ENCODE results near the gene EPHB2. TPM values are rescaled to one million over a fixed set of nuclear protein-coding genes. Genes with fewer than 3 reads are reported as not detected.

Gene EPHB2
- total RNA-seq, 2 experiments from 2014 or later: 0.59 TPM; not detected in 1

DNA sequence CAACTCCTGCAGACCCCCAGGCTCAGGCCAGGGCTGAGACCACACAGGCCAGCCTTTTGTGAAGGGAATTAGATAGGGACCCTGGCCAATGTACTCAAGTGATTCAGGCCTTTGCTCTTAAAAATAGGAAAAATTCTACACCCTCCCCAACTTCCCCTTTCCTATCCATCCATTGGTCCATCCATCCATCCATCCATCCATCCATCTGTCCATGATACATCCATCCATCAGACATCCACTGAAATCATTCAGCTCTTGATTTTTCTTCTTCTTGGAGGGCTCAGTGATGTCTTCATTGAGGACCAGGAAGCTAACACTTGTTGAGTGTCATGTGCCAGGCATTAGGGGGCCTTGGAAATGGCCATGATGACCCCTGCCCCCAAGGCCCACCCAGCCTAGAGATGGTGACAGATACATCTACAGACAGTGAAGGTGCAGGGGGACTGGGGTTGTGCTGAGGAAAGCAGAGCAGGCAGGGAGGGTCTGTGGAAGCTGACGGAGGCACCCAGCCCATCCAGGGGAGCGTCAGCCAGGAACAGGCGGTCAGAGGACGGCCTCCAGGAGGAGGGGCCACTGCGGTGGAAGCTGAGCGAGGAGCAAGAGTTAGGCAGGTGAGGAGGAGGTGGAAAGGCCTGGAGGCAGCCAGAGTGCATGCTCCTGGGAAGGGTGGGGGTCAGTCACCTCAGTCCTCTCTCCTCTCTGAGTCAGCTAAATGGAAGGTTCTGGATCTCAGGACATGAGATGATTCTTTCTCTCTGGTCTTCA lies 81.9 kb downstream of the EPHB2 start:
- no TSS peak for BruUV-seq (replicated peaks)
- no peaks in the 10 kb centered on the region for H3K9me3 ChIP-seq (ENCODE audit: low read length)
- H2AFZ ChIP-seq (ENCODE audit: low read length): no peak overlapping the region
- H3K36me3 ChIP-seq (ENCODE audit: insufficient read depth, low read length): no peaks in the 10 kb centered on the region
- H3K4me3 ChIP-seq (ENCODE audit: low read depth, low read length, poor library complexity, severe bottlenecking): no peak overlapping the region
- ChIA-PET POLR2A (no interaction called here), CTCF (ENCODE audit: unreplicated experiment) (no interaction called here)
- no peak overlapping the region for H3K4me2 ChIP-seq (ENCODE audit: low read length)
- TF ChIP-seq, protein P1, sequence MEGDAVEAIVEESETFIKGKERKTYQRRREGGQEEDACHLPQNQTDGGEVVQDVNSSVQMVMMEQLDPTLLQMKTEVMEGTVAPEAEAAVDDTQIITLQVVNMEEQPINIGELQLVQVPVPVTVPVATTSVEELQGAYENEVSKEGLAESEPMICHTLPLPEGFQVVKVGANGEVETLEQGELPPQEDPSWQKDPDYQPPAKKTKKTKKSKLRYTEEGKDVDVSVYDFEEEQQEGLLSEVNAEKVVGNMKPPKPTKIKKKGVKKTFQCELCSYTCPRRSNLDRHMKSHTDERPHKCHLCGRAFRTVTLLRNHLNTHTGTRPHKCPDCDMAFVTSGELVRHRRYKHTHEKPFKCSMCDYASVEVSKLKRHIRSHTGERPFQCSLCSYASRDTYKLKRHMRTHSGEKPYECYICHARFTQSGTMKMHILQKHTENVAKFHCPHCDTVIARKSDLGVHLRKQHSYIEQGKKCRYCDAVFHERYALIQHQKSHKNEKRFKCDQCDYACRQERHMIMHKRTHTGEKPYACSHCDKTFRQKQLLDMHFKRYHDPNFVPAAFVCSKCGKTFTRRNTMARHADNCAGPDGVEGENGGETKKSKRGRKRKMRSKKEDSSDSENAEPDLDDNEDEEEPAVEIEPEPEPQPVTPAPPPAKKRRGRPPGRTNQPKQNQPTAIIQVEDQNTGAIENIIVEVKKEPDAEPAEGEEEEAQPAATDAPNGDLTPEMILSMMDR (conservative IDR thresholded peaks at IDR 0.05; ENCODE audit: low read length): no peak
- no peak for TF ChIP-seq EZH2phosphoT487 (IDR thresholded peaks at IDR 0.05; ENCODE audit: borderline replicate concordance, low read depth, low read length)
- no peaks in the 10 kb centered on the region for H3K4me1 ChIP-seq (ENCODE audit: insufficient read depth, low read length, poor library complexity, severe bottlenecking)
- no peak overlapping the region for H3K27ac ChIP-seq (ENCODE audit: low read depth, low read length, poor library complexity, severe bottlenecking)
- intact Hi-C loops (cut with micrococcal nuclease; ENCODE audit: unreplicated experiment): no loop called here
- H3K79me2 ChIP-seq (ENCODE audit: insufficient read depth, low read depth, low read length): no peaks in the 10 kb centered on the region
- no peak for DNase-seq (ENCODE audit: low spot score)
- H4K20me1 ChIP-seq (ENCODE audit: insufficient read depth, low read length): no peaks in the 10 kb centered on the region
- no peaks in the 10 kb centered on the region for H3K9me2 ChIP-seq (ENCODE audit: insufficient read depth, low read length)

DNA sequence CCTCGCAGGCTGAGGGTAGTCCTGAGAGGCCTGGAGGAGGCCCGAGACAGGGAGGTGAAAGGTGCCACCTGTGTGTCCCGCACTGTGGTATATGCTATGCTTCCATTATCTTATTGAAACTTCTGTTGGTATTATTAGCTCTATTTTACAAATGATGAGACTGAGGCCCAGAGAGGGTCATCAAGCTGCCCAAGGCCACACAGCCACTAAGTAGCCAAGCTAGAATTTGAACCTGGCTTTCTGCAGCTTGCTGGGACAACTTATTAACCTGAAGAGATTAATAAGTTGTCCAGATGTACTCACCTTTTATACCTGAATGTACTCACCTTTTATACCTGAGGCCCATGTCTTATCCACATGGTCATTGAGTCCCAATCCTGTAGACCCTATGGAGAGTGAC lies 83.0 kb downstream of the EPHB2 start:
- intact Hi-C loops (cut with micrococcal nuclease; ENCODE audit: unreplicated experiment): no loop called here
- Histone ChIP-seq H3K4me3 (ENCODE audit: low read depth, low read length, poor library complexity, severe bottlenecking) (no peak overlapping the region), H3K79me2 (ENCODE audit: insufficient read depth, low read depth, low read length) (no peaks in the 10 kb centered on the region), H3K9me2 (ENCODE audit: insufficient read depth, low read length) (no peaks in the 10 kb centered on the region), H3K9me3 (ENCODE audit: low read length) (no peaks in the 10 kb centered on the region), H3K4me2 (ENCODE audit: low read length) (no peak overlapping the region), H4K20me1 (ENCODE audit: insufficient read depth, low read length) (no peaks in the 10 kb centered on the region), H2AFZ (ENCODE audit: low read length) (no peak overlapping the region), H3K4me1 (ENCODE audit: insufficient read depth, low read length, poor library complexity, severe bottlenecking) (no peaks in the 10 kb centered on the region), H3K36me3 (ENCODE audit: insufficient read depth, low read length) (no peaks in the 10 kb centered on the region), H3K27ac (ENCODE audit: low read depth, low read length, poor library complexity, severe bottlenecking) (no peak overlapping the region)
- ChIA-PET POLR2A (no interaction called here), CTCF (ENCODE audit: unreplicated experiment) (no interaction called here)
- DNase-seq (ENCODE audit: low spot score): no peak
- no TSS peak for BruUV-seq (replicated peaks)
- TF ChIP-seq, protein P1 (conservative IDR thresholded peaks at IDR 0.05; ENCODE audit: low read length): no peak
- no peak for TF ChIP-seq EZH2phosphoT487 (IDR thresholded peaks at IDR 0.05; ENCODE audit: borderline replicate concordance, low read depth, low read length)

DNA sequence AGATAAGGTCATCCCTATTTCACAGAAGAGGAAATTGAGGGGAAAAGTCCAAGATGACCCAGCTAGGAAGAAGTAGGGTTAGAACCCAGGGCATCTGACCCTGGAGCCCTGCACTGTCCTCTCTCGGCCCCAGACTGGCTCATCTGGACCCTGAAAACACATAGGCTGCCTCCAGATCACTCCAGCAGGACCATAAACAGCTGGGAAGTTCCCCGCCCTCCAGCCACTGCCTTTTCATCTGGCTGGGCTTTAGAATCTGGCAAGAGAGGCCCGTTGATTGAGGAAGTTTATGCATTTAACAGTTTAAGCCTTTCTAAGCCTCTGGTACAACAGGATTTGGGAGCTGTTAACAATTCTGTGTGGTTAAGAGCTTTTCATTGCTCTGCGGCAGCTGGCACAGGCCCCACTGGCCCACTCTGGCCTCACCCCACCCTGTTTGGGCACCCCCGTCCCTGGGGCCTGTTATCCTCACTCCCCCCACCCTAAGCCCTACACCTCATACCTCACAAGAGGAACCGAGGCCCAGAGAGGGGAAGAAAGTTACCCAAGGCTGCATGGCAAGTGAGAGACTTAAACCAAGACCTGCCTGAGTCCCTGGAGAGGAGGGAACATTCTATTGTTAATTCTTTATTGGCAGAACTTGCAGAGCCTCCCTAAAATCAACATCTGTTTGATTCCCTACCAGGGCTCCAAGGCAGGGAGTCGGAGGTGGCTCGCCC lies 84.2 kb downstream of the EPHB2 start:
- H3K4me1 ChIP-seq (ENCODE audit: insufficient read depth, low read length, poor library complexity, severe bottlenecking): no peaks in the 10 kb centered on the region
- H3K4me2 ChIP-seq (ENCODE audit: low read length): no peak overlapping the region
- no peaks in the 10 kb centered on the region for H3K79me2 ChIP-seq (ENCODE audit: insufficient read depth, low read depth, low read length)
- H3K4me3 ChIP-seq (ENCODE audit: low read depth, low read length, poor library complexity, severe bottlenecking): no peak overlapping the region
- intact Hi-C loops (cut with micrococcal nuclease; ENCODE audit: unreplicated experiment): no loop called here
- no peak overlapping the region for H2AFZ ChIP-seq (ENCODE audit: low read length)
- DNase-seq (ENCODE audit: low spot score): no peak
- H3K27ac ChIP-seq (ENCODE audit: low read depth, low read length, poor library complexity, severe bottlenecking): no peak overlapping the region
- CTCF ChIA-PET (ENCODE audit: unreplicated experiment): no interaction called here
- no TSS peak for BruUV-seq (replicated peaks)
- H3K36me3 ChIP-seq (ENCODE audit: insufficient read depth, low read length): no peaks in the 10 kb centered on the region
- TF ChIP-seq EZH2phosphoT487 (IDR thresholded peaks at IDR 0.05; ENCODE audit: borderline replicate concordance, low read depth, low read length): no peak
- TF ChIP-seq, protein P1 (conservative IDR thresholded peaks at IDR 0.05; ENCODE audit: low read length): no peak
- no peaks in the 10 kb centered on the region for H4K20me1 ChIP-seq (ENCODE audit: insufficient read depth, low read length)
- no peaks in the 10 kb centered on the region for H3K9me3 ChIP-seq (ENCODE audit: low read length)
- H3K9me2 ChIP-seq (ENCODE audit: insufficient read depth, low read length): no peaks in the 10 kb centered on the region
- POLR2A ChIA-PET: no interaction called here
